ENCODE results near the gene TAL1.
"Not testable (repeated sequence)": the region's sequence is repeated elsewhere in the genome, so short reads cannot be mapped to it uniquely, and the experiment has no call there.

TAL1 gene

DNA sequence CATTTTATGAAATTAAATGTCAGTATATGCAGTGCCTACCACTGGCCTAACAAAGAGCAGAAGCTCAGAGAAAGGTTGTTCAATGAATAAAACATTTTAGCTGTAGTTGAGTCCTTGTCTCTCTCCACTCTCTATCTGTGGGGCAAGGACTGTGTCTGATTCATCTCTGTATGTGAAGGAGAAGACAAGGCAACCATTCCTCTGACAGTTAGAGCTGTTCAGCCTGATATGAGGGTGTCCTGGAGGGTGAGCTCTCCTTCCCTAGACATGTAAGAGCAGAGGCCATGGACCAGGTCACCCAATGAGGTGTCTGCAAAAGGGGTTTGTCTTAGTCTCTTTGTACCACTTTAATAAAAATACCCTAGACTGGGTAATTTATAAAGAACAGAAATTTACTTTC, 37.7 kb downstream of the TAL1 start:
- TF ChIP-seq, protein P1, sequence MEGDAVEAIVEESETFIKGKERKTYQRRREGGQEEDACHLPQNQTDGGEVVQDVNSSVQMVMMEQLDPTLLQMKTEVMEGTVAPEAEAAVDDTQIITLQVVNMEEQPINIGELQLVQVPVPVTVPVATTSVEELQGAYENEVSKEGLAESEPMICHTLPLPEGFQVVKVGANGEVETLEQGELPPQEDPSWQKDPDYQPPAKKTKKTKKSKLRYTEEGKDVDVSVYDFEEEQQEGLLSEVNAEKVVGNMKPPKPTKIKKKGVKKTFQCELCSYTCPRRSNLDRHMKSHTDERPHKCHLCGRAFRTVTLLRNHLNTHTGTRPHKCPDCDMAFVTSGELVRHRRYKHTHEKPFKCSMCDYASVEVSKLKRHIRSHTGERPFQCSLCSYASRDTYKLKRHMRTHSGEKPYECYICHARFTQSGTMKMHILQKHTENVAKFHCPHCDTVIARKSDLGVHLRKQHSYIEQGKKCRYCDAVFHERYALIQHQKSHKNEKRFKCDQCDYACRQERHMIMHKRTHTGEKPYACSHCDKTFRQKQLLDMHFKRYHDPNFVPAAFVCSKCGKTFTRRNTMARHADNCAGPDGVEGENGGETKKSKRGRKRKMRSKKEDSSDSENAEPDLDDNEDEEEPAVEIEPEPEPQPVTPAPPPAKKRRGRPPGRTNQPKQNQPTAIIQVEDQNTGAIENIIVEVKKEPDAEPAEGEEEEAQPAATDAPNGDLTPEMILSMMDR (IDR thresholded peaks at IDR 0.05; ENCODE audit: low read depth, low read length) = no peak
- no peak for DNase-seq (ENCODE audit: extremely low read depth, low read depth)

DNA sequence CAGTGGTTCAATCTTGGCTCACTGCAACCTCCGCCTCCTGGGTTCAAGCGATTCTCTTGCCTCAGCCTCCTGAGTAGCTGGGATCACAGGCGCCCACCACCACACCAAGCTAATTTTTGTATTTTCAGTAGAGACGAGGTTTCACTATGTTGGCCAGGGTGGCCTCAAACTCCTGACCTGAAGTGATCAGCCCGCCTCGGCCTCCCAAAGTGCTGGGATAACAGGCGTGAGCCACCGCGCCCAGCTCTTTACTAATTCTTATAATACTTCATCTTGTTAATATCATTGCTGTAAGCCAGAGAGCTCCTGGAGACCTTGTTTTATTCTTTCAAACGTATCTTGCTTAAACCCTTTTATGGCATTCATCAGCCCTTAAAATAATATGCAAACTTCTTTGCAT, 38.5 kb downstream of the TAL1 start:
- not testable (repeated sequence) for DNase-seq (ENCODE audit: extremely low read depth, low read depth)

DNA sequence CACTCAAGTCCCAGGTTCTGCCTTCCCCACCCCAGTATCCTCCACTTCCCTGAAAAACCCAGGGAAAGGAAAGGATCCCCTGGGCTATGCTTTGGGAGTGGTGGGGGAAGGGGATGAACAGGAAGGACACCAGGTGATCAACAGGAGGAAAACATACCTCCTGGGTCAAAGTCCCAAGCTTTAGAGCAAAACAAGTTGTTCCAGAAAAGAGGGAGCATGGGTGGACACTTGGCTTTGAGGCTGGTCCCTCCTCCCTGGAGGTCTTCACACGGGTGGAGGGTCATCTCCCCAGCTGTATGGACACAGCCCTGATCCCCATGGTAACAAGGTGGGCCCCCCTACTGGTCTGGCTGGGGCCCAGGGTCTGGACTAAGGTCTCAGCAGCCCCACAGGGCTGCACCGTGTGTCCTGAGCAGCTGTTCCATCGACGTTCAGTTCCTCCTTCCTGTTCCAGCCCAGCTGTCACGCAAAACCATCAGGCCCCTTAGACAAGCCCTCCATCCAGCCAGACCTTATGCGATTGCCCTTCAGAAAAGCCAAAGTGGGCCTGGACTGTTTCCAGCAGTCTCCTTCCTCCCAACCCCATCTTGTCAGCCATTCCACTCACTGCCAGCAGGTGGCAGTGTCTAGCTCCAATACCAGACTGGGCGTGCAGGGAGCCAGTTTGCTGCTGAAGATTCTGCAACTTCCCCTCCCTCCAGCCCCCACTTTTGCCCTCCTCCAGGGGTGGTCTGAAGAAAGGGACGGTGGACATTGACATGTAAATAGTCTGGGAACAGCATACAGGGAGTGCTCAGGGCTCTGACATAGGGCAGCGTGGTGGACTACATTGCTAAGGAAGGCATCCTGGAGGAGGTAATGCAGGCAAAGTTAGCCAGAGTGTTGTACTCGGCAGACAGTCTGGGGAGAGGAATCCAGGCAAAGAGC, 39.3 kb downstream of the TAL1 start:
- DNase-seq (ENCODE audit: extremely low read depth, low read depth) = peak; percentile 20
- TF ChIP-seq, protein P1 (IDR thresholded peaks at IDR 0.05; ENCODE audit: low read depth, low read length) = no peak; the same call in none of the 2 replicates

DNA sequence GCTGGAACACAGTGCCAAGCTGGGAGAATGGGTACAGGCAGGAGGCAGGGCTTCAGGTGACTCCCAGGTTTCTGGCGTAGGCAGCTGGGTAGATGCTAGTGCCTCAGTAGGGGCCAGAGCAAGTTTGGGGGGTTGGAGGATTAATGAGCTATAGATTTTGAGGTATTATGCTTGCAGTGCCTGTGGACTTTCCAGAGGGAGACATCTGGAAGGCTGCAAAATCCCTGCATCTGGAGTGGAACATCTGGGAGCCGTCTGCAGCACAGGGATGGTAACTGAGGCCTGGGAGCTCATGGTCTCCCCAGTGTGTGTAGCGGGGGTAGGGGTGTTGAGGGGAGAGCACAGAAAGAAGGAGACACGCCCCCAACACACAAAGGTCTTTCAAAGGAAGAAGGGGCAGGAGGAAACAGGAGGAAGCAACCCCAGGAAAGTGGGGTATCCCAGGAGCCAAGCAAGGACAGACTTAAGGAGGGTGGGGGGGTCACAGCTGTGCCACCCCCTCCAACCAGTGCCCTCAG, 40.0 kb downstream of the TAL1 start:
- no peak for DNase-seq (ENCODE audit: extremely low read depth, low read depth)
- TF ChIP-seq, protein P1 (IDR thresholded peaks at IDR 0.05; ENCODE audit: low read depth, low read length) = no peak

DNA sequence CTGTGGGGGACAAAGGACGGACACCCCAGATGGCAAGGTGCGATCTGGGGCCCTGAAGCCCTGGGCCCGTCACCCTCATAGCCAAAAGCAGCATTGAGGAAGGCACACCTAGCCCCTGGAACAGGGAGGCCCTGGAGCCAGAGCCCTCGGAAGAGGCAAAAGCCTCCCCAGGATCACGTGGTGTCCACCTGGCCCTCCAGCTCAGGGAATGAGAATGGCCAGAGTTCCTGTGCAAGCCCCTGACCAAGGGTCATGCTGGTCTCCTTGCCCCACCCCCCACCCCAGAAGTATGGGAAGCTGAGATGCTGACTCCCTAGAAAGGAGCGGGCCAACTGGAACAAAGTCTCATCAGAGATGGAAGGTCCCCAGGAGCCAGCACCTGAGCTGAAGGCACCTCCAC, 41.2 kb downstream of the TAL1 start:
- TF ChIP-seq, protein P1 (IDR thresholded peaks at IDR 0.05; ENCODE audit: low read depth, low read length) = no peak
- no peak for DNase-seq (ENCODE audit: extremely low read depth, low read depth)

DNA sequence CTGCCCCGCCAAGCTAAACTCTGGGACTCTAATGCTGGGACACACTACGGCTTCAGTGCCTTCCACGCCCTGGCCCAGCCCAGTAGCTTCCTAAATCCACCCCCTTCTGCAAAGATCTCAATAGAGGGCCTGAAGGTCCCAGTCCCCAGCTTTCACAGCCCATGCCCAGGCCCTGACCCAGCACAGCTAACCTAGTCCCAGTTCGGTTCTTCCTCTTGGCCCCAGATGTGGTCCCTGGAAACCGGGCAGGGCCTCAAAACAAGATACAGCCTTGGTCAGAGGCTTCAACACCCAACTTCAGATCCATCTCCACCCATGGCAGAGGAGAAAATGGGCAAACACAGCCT, 41.5 kb downstream of the TAL1 start:
- DNase-seq (ENCODE audit: extremely low read depth, low read depth) = no peak
- TF ChIP-seq, protein P1 (IDR thresholded peaks at IDR 0.05; ENCODE audit: low read depth, low read length) = no peak

DNA sequence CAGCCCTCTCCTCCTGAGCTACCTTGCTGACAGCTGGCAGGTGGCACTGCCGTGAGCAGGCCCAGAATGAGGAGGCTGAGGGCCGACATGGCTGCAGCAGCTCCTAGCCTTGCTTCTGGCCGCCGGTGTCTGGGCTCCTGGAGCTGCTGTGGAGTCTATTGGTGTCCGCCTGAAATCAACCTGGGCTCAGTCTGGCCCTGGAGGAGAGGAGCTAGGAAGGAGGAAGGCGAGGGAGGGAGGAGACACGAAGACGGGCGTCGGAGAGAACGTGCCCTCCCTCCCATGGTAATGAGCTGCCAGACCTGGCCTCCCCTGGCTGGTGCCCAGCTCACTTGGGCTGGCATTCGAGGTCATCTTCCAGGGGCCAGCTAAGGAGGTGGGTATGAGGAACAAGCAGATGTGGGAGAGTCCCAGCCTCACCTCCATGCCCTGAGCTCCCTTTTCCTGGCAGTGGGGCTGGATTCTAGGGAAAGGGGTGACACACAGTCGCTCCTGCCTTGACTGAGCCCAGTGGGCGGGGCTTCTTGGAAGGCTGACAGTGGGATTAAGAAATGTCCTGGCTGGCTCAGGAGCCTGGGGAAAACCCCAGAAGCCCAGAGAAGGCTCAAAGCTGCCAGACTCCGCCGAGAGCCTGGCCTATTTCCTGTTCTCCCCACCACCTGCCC, 42.0 kb downstream of the TAL1 start, which contains the start of gene PDZK1IP1:
Gene PDZK1IP1, minus strand, starts transcription at position 193 of the 665 bp plus-strand sequence. Its CDS starts 104 bp downstream, at position 89.
- DNase-seq (ENCODE audit: extremely low read depth, low read depth) = peak; percentile 47
- TF ChIP-seq, protein P1 (IDR thresholded peaks at IDR 0.05; ENCODE audit: low read depth, low read length) = no peak

Data from AG09319 (cell line).